ENCODE measurements around the gene CCDC47.
A peak's percentile ranks its signal among the peaks of the same experiment; 100 is the strongest.
"Not testable (repeated sequence)": the region's sequence is repeated elsewhere in the genome, so short reads cannot be mapped to it uniquely, and the experiment has no call there.

CCDC47 gene

GRCh38 chr17:63798572-63799106 lies 25.2 kb upstream of the CCDC47 start:
- Mint-ChIP-seq H3K9me3 (no peaks in the 10 kb centered on the region), H3K27ac (no peak overlapping the region), H3K27me3 (no peaks in the 10 kb centered on the region), H3K4me1 (ENCODE audit: low read depth) (no peaks in the 10 kb centered on the region), H3K4me3 (no peak overlapping the region), H3K36me3 (ENCODE audit: low read depth) (peaks cover 97% of the 10 kb centered on the region)
- intact Hi-C loops (cut with micrococcal nuclease) = no loop called here

- H3K4me1 Mint-ChIP-seq (ENCODE audit: low read depth); H3K27ac Mint-ChIP-seq; H3K9me3 Mint-ChIP-seq; H3K27me3 Mint-ChIP-seq; intact Hi-C loops (cut with micrococcal nuclease); H3K4me3 Mint-ChIP-seq: not testable (repeated sequence)
- H3K36me3 Mint-ChIP-seq (ENCODE audit: low read depth) = peaks cover 97% of the 10 kb centered on the region
Observed at GRCh38 chr17:63796375-63796774, 23.0 kb upstream of the CCDC47 start.

- H3K4me1 Mint-ChIP-seq (ENCODE audit: low read depth) = no peaks in the 10 kb centered on the region
- H3K27ac Mint-ChIP-seq = no peak overlapping the region
- H3K27me3 Mint-ChIP-seq = no peaks in the 10 kb centered on the region
- H3K36me3 Mint-ChIP-seq (ENCODE audit: low read depth) = peaks cover 95% of the 10 kb centered on the region
- H3K9me3 Mint-ChIP-seq = no peaks in the 10 kb centered on the region
- intact Hi-C loops (cut with micrococcal nuclease) = no loop called here
- no peak overlapping the region for H3K4me3 Mint-ChIP-seq
Observed at GRCh38 chr17:63792055-63792729, 18.8 kb upstream of the CCDC47 start.

- H3K4me1 Mint-ChIP-seq (ENCODE audit: low read depth) = no peaks in the 10 kb centered on the region
- peaks cover 75% of the 10 kb centered on the region for H3K36me3 Mint-ChIP-seq (ENCODE audit: low read depth)
- no peaks in the 10 kb centered on the region for H3K9me3 Mint-ChIP-seq
- H3K27ac Mint-ChIP-seq = no peak overlapping the region
- H3K4me3 Mint-ChIP-seq = no peak overlapping the region
- intact Hi-C loops (cut with micrococcal nuclease) = no loop called here
- H3K27me3 Mint-ChIP-seq = no peaks in the 10 kb centered on the region
Observed at GRCh38 chr17:63790057-63790456, 16.7 kb upstream of the CCDC47 start.

GRCh38 chr17:63786971-63787711 lies 13.7 kb upstream of the CCDC47 start:
- intact Hi-C loops (cut with micrococcal nuclease) = no loop called here
- Mint-ChIP-seq H3K4me3 (no peak overlapping the region), H3K36me3 (ENCODE audit: low read depth) (peaks cover 63% of the 10 kb centered on the region)

GRCh38 chr17:63786117-63786516 lies 12.7 kb upstream of the CCDC47 start:
- no peaks in the 10 kb centered on the region for H3K9me3 Mint-ChIP-seq
- no peak overlapping the region for H3K4me3 Mint-ChIP-seq
- no peak overlapping the region for H3K27ac Mint-ChIP-seq
- H3K4me1 Mint-ChIP-seq (ENCODE audit: low read depth) = peaks cover 25% of the 10 kb centered on the region
- intact Hi-C loops (cut with micrococcal nuclease) = no loop called here
- H3K27me3 Mint-ChIP-seq = no peaks in the 10 kb centered on the region
- H3K36me3 Mint-ChIP-seq (ENCODE audit: low read depth) = peaks cover 62% of the 10 kb centered on the region

More at GRCh38 chr17:63786971-63787711, 13.7 kb upstream of the CCDC47 start:
- Mint-ChIP-seq H3K27ac (no peak overlapping the region), H3K9me3 (no peaks in the 10 kb centered on the region), H3K27me3 (no peaks in the 10 kb centered on the region), H3K4me1 (ENCODE audit: low read depth) (peaks cover 17% of the 10 kb centered on the region)

GRCh38 chr17:63785556-63785955 lies 12.2 kb upstream of the CCDC47 start:
- no peaks in the 10 kb centered on the region for H3K9me3 Mint-ChIP-seq
- no peak overlapping the region for H3K4me3 Mint-ChIP-seq
- peaks cover 29% of the 10 kb centered on the region for H3K4me1 Mint-ChIP-seq (ENCODE audit: low read depth)
- H3K36me3 Mint-ChIP-seq (ENCODE audit: low read depth) = peaks cover 65% of the 10 kb centered on the region
- no peak overlapping the region for H3K27ac Mint-ChIP-seq
- intact Hi-C loops (cut with micrococcal nuclease) = no loop called here
- H3K27me3 Mint-ChIP-seq = no peaks in the 10 kb centered on the region

GRCh38 chr17:63783522-63783921 lies 10.1 kb upstream of the CCDC47 start:
- Mint-ChIP-seq H3K27me3 (no peaks in the 10 kb centered on the region), H3K4me3 (no peak overlapping the region), H3K4me1 (ENCODE audit: low read depth) (peaks cover 42% of the 10 kb centered on the region), H3K36me3 (ENCODE audit: low read depth) (peaks cover 66% of the 10 kb centered on the region), H3K27ac (no peak overlapping the region), H3K9me3 (no peaks in the 10 kb centered on the region)
- intact Hi-C loops (cut with micrococcal nuclease) = no loop called here

- Mint-ChIP-seq H3K4me3 (no peak overlapping the region), H3K4me1 (ENCODE audit: low read depth) (peaks cover 59% of the 10 kb centered on the region), H3K27me3 (no peaks in the 10 kb centered on the region), H3K36me3 (ENCODE audit: low read depth) (peaks cover 72% of the 10 kb centered on the region), H3K9me3 (no peaks in the 10 kb centered on the region), H3K27ac (peak overlapping the region; percentile 14)
- intact Hi-C loops (cut with micrococcal nuclease) = no loop called here
Observed at GRCh38 chr17:63780928-63781327, 7.5 kb upstream of the CCDC47 start.

- H3K36me3 Mint-ChIP-seq (ENCODE audit: low read depth) = peaks cover 75% of the 10 kb centered on the region
- H3K9me3 Mint-ChIP-seq = no peaks in the 10 kb centered on the region
- H3K4me1 Mint-ChIP-seq (ENCODE audit: low read depth) = peaks cover 64% of the 10 kb centered on the region
- intact Hi-C loops (cut with micrococcal nuclease) = no loop called here
- H3K27me3 Mint-ChIP-seq = no peaks in the 10 kb centered on the region
- peak overlapping the region; percentile 20 for H3K27ac Mint-ChIP-seq
- H3K4me3 Mint-ChIP-seq = no peak overlapping the region
Observed at GRCh38 chr17:63780507-63780906, 7.1 kb upstream of the CCDC47 start.

- intact Hi-C loops (cut with micrococcal nuclease) = no loop called here
- Mint-ChIP-seq H3K27ac (peak overlapping the region; percentile 98), H3K9me3 (no peaks in the 10 kb centered on the region), H3K36me3 (ENCODE audit: low read depth) (peaks cover 79% of the 10 kb centered on the region), H3K27me3 (no peaks in the 10 kb centered on the region), H3K4me3 (peak overlapping the region; percentile 98), H3K4me1 (ENCODE audit: low read depth) (peaks cover 56% of the 10 kb centered on the region)
Observed at GRCh38 chr17:63775420-63775819, 2.0 kb upstream of the CCDC47 start.

GRCh38 chr17:63774969-63775265 lies 1.5 kb upstream of the CCDC47 start:
- H3K9me3 Mint-ChIP-seq = no peaks in the 10 kb centered on the region
- H3K4me3 Mint-ChIP-seq = peak overlapping the region; percentile 98
- peaks cover 74% of the 10 kb centered on the region for H3K36me3 Mint-ChIP-seq (ENCODE audit: low read depth)
- intact Hi-C loops (cut with micrococcal nuclease) = loop anchor here (1.0 to 5.0 kb wide), 3 partner anchors 52 to 74 kb away; partner anchors contain the start of genes FTSJ3, PSMC5 and SMARCD2
- peak overlapping the region; percentile 98 for H3K27ac Mint-ChIP-seq
- H3K4me1 Mint-ChIP-seq (ENCODE audit: low read depth) = peaks cover 56% of the 10 kb centered on the region
- no peaks in the 10 kb centered on the region for H3K27me3 Mint-ChIP-seq

- H3K27me3 Mint-ChIP-seq = no peaks in the 10 kb centered on the region
- H3K27ac Mint-ChIP-seq = peak within 1 kb of the TSS; percentile 98
- peaks cover 51% of the 10 kb centered on the region for H3K4me1 Mint-ChIP-seq (ENCODE audit: low read depth)
- H3K9me3 Mint-ChIP-seq = no peaks in the 10 kb centered on the region
- peak within 1 kb of the TSS; percentile 98 for H3K4me3 Mint-ChIP-seq
- intact Hi-C loops (cut with micrococcal nuclease) = loop anchor here (1.0 to 5.0 kb wide), 3 partner anchors 53 to 73 kb away; partner anchors contain the start of genes FTSJ3, PSMC5 and SMARCD2
- H3K36me3 Mint-ChIP-seq (ENCODE audit: low read depth) = peaks cover 69% of the 10 kb centered on the region
Observed at GRCh38 chr17:63774141-63774968, 958 bp upstream of the CCDC47 start, which contains the start of gene DDX42. DDX42 (plus strand) TSS chr17:63774170; CDS start chr17:63787050, 12,880 bp downstream.
